Measurements from ENCODE around the gene HAUS5. TPM values are rescaled to one million over a fixed set of nuclear protein-coding genes. Genes with fewer than 3 reads are reported as not detected.

Gene HAUS5
- total and polyA plus RNA-seq, 10 of the 15 experiments (the other 5 are each of a cell fraction or from before 2014, with no cell fraction given), result 3.1 to 32.6 (median 17.6) TPM

DNA sequence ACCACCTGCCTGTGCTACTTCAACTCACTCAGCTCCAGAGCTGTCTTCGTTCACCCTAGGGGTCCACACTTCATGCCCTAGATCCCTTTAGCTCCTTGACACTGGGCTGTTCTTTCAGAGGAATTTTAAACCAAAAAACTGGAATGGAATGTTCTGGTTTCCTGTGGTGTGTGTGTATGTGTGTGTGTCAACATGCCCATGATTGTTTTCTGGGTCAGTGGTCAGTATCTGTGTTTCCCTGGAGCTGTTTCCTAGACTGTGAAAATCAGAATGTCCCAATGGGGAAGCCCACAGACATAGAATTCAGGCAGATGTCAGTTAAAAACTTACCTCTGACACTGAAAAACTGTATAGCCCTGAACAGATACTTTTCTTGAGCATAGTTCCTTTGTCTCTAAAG is 25.2 kb upstream of the HAUS5 start:
- FAIRE-seq (no peak), ATAC-seq (no peak), DNase-seq (ENCODE audit: low read depth, low spot score) (no peak)
- Histone ChIP-seq H3K27ac (ENCODE audit: control insufficient read depth, insufficient read depth) (no peak overlapping the region), H3K9me3 (replicated peaks; ENCODE audit: control insufficient read depth, insufficient read depth, low read length) (no peaks in the 10 kb centered on the region; the same call in 2 of the 3 replicates), H3K4me2 (ENCODE audit: control insufficient read depth, insufficient read depth) (no peak overlapping the region), H3K4me1 (ENCODE audit: control insufficient read depth, insufficient read depth, low read length) (no peaks in the 10 kb centered on the region), H2AFZ (ENCODE audit: control insufficient read depth, low read depth, low read length) (no peak overlapping the region), H3K79me2 (ENCODE audit: control insufficient read depth, insufficient read depth, low read length) (no peaks in the 10 kb centered on the region), H3K27me3 (replicated peaks in 1 of 2; ENCODE audit: control insufficient read depth in 2 of 2, insufficient read depth in 2 of 2, low read length in 1 of 2) (no peaks in the 10 kb centered on the region), H3K4me3 (no peak overlapping the region), H3K9ac (ENCODE audit: control insufficient read depth, insufficient read depth, low read length) (no peak overlapping the region), H3K36me3 (ENCODE audit: control insufficient read depth in 2 of 2, insufficient read depth in 2 of 2, low read length in 1 of 2) (no peaks in the 10 kb centered on the region), H4K20me1 (ENCODE audit: control insufficient read depth, insufficient read depth) (no peaks in the 10 kb centered on the region)
- 0% methylated on average over 1 of the region's 1 CpG for WGBS (ENCODE audit: insufficient coverage, insufficient replicate concordance, low lambda C conversion rate, missing lambda C conversion rate)
- POLR2A ChIA-PET, result no interaction called here
- TF ChIP-seq CBX3 (IDR thresholded peaks at IDR 0.05; ENCODE audit: borderline replicate concordance, low read depth), result no peak
- TF ChIP-seq RFX5 (IDR thresholded peaks at IDR 0.05; ENCODE audit: low read depth, low read length), result no peak
- TF ChIP-seq, protein P1, sequence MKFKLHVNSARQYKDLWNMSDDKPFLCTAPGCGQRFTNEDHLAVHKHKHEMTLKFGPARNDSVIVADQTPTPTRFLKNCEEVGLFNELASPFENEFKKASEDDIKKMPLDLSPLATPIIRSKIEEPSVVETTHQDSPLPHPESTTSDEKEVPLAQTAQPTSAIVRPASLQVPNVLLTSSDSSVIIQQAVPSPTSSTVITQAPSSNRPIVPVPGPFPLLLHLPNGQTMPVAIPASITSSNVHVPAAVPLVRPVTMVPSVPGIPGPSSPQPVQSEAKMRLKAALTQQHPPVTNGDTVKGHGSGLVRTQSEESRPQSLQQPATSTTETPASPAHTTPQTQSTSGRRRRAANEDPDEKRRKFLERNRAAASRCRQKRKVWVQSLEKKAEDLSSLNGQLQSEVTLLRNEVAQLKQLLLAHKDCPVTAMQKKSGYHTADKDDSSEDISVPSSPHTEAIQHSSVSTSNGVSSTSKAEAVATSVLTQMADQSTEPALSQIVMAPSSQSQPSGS (IDR thresholded peaks at IDR 0.05; ENCODE audit: low read length), result no peak
- TF ChIP-seq, protein P2, sequence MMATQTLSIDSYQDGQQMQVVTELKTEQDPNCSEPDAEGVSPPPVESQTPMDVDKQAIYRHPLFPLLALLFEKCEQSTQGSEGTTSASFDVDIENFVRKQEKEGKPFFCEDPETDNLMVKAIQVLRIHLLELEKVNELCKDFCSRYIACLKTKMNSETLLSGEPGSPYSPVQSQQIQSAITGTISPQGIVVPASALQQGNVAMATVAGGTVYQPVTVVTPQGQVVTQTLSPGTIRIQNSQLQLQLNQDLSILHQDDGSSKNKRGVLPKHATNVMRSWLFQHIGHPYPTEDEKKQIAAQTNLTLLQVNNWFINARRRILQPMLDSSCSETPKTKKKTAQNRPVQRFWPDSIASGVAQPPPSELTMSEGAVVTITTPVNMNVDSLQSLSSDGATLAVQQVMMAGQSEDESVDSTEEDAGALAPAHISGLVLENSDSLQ (IDR thresholded peaks at IDR 0.05), result no peak
- TF ChIP-seq BMI1 (IDR thresholded peaks at IDR 0.05; ENCODE audit: borderline replicate concordance), result no peak
- no peak for TF ChIP-seq NFIC (IDR thresholded peaks at IDR 0.05; ENCODE audit: low read depth, low read length)
- no TSS peak for BruUV-seq (replicated peaks)
- SMC1A ChIA-PET (ENCODE audit: uncharacterized antibody, unreplicated experiment), result interaction anchor here (1.1 to 1.4 kb wide), 3 partner anchors 39 to 77 kb away, joined by 3 to 6 read pairs (median 4); no protein-coding TSS in a partner anchor
- CTCF ChIA-PET, result interaction anchor here (0.8 to 2.0 kb wide), 5 partner anchors 31 to 100 kb away, joined by 3 to 5 read pairs (median 4); no protein-coding TSS in a partner anchor
- RAD21 ChIA-PET (ENCODE audit: unreplicated experiment), result interaction anchor here (1.5 kb wide), 1 partner anchor 57 kb away, joined by 3 read pairs; no protein-coding TSS in a partner anchor
- in situ Hi-C loops (cut with MboI) (no loop called here), intact Hi-C loops (cut with micrococcal nuclease; ENCODE audit: unreplicated experiment) (no loop called here)
